ENCODE measurements around the gene ATP1A3. TPM values are rescaled to one million over a fixed set of nuclear protein-coding genes. Genes with fewer than 3 reads are reported as not detected.
A peak's percentile ranks its signal among the peaks of the same experiment; 100 is the strongest.

Gene ATP1A3
- total and polyA plus RNA-seq, 2 of the 13 experiments (the other 11 are each of a cell fraction or from before 2014, with no cell fraction given): 0.01 to 0.04 TPM

- Histone ChIP-seq H3K36me3 (replicated peaks in 1 of 2; ENCODE audit: control insufficient read depth in 1 of 2, insufficient read depth in 2 of 2, low read length in 2 of 2) (no peaks in the 10 kb centered on the region), H3K27ac (ENCODE audit: extremely low read length, insufficient read depth, low read length) (no peak overlapping the region), H3K79me2 (ENCODE audit: insufficient read depth, low read length) (no peaks in the 10 kb centered on the region), H4K20me1 (ENCODE audit: insufficient read depth, low read length) (0 out of 2 replicates have a peak, but pooled peaks cover 8% of the 10 kb centered on the region), H3K4me3 (replicated peaks in 1 of 3; ENCODE audit: insufficient read depth in 1 of 3, low read depth in 2 of 3, low read length in 3 of 3) (no peak overlapping the region), H3K9me3 (ENCODE audit: low read length) (no peaks in the 10 kb centered on the region), H3K9ac (ENCODE audit: insufficient read depth, low read depth, low read length) (no peak overlapping the region), H3K4me1 (ENCODE audit: insufficient read depth, low read length) (no peaks in the 10 kb centered on the region), H3K4me2 (ENCODE audit: low read depth, low read length) (no peak overlapping the region), H2AFZ (ENCODE audit: low read length) (no peak overlapping the region), H3K27me3 (ENCODE audit: control insufficient read depth in 1 of 2, insufficient read depth in 2 of 2, low read length in 2 of 2) (peaks cover 6 to 50% of the 10 kb centered on the region in 2 experiments; a peak in 4 of 5 replicates)
- in situ Hi-C loops (cut with HindIII; ENCODE audit: extremely low pct_ligation_motif_present, low pct_unique_long_range_greater_than_20kb): no loop called here
- ATAC-seq (no peak), FAIRE-seq (no peak), DNase-seq (ENCODE audit: low spot score) (no peak)
- ChIA-PET CTCF (ENCODE audit: low intra/inter-chr PET ratio, low total read pairs) (no interaction called here), POLR2A (no interaction called here)
- TF ChIP-seq KDM4B (CRISPR knock-in tag; IDR thresholded peaks at IDR 0.05) (no peak), ZNF891 (CRISPR knock-in tag; IDR thresholded peaks at IDR 0.05) (no peak), MBNL3 (CRISPR knock-in tag; conservative IDR thresholded peaks at IDR 0.05) (no peak), ZNF326 (CRISPR knock-in tag; IDR thresholded peaks at IDR 0.05; ENCODE audit: borderline replicate concordance) (no peak), ZFY (CRISPR knock-in tag; IDR thresholded peaks at IDR 0.05) (no peak), RFX1 (IDR thresholded peaks at IDR 0.05) (peak; percentile 64), BRF2 (CRISPR knock-in tag; IDR thresholded peaks at IDR 0.05) (no peak), ZNF773 (CRISPR knock-in tag; IDR thresholded peaks at IDR 0.05; ENCODE audit: borderline replicate concordance) (no peak)
- intact Hi-C loops (cut with micrococcal nuclease; ENCODE audit: unreplicated experiment): no loop called here
- no TSS peak for BruUV-seq (replicated peaks)
- 7% methylated on average over 12 of the region's 12 CpGs for WGBS (ENCODE audit: low lambda C conversion rate)
Measured at GRCh38 chr19:41995959-41996797, 2.1 kb upstream of the ATP1A3 start.

All from HepG2 (cell line).